Mesenchymal stem cell (in vitro differentiated cells and primary cell): ENCODE data around the gene MYG1.
A peak's percentile ranks its signal among the peaks of the same experiment; 100 is the strongest.

Experiments
- DNase-seq: peaks from one replicate; pipeline ENCODE4 v3.0.0-alpha.2; 2013
- H2AFZ ChIP-seq: one replicate; pipeline ENCODE4 v1.6.1; 2013; ENCODE audit warnings: low read depth, mild to moderate bottlenecking, control low read depth, inconsistent platforms, low read length, moderate library complexity
- H2AK5ac ChIP-seq: 2 replicates; pipeline ENCODE4 v1.6.1; 2013; ENCODE audit warnings: low read length, moderate library complexity, mild to moderate bottlenecking, inconsistent platforms; ENCODE audit not compliant: severe bottlenecking
- H2BK120ac ChIP-seq: one replicate; pipeline ENCODE4 v1.6.1; 2013; ENCODE audit warnings: low read depth, mild to moderate bottlenecking, inconsistent platforms, low read length, moderate library complexity
- H2BK12ac ChIP-seq, 2 experiments: one replicate each; pipeline ENCODE4 v1.6.1; 2013; ENCODE audit warnings: inconsistent platforms in 2 of 2, low read length in 2 of 2, mild to moderate bottlenecking in 2 of 2, moderate library complexity in 2 of 2, control low read depth in 1 of 2
- H2BK15ac ChIP-seq: one replicate; pipeline ENCODE4 v1.6.1; 2013; ENCODE audit warnings: mild to moderate bottlenecking, low read depth, inconsistent platforms; ENCODE audit not compliant: poor library complexity, severe bottlenecking
- H2BK5ac ChIP-seq: 2 replicates; pipeline ENCODE4 v1.6.1; 2013; ENCODE audit warnings: low read depth, mild to moderate bottlenecking, low read length, control low read depth, inconsistent platforms; ENCODE audit not compliant: poor library complexity, severe bottlenecking
- H3K14ac ChIP-seq, 2 experiments: one replicate each; pipeline ENCODE4 v1.6.1; 2013; ENCODE audit warnings: inconsistent platforms in 2 of 2, low read length in 2 of 2, control low read depth in 1 of 2, mild to moderate bottlenecking in 1 of 2, moderate library complexity in 1 of 2
- H3K18ac ChIP-seq, 2 experiments: one replicate each; pipeline ENCODE4 v1.6.1; 2013; ENCODE audit warnings: inconsistent platforms in 2 of 2, low read length in 2 of 2, control low read depth in 1 of 2, low read depth in 1 of 2, mild to moderate bottlenecking in 1 of 2
- H3K23ac ChIP-seq, 2 experiments: one replicate each; pipeline ENCODE4 v1.6.1; 2013; ENCODE audit warnings: inconsistent platforms in 2 of 2, low read length in 2 of 2, mild to moderate bottlenecking in 2 of 2, moderate library complexity in 2 of 2, control low read depth in 1 of 2
- H3K27ac ChIP-seq: 2 replicates; pipeline ENCODE4 v1.5.1; 2013; ENCODE audit warnings: mild to moderate bottlenecking, moderate library complexity, low read length, control low read depth, inconsistent platforms; ENCODE audit not compliant: poor library complexity, severe bottlenecking
- H3K27me3 ChIP-seq, 2 experiments: 2 replicates each; pipeline versions ENCODE4 v1.6.1 to v1.7.0; 2013; ENCODE audit warnings: low read length in 2 of 2, mild to moderate bottlenecking in 2 of 2, moderate library complexity in 2 of 2, control low read depth in 1 of 2, inconsistent platforms in 1 of 2; ENCODE audit not compliant: control insufficient read depth in 1 of 2, insufficient read depth in 1 of 2
- H3K36me3 ChIP-seq, 2 experiments: 2 replicates each; pipeline versions ENCODE4 v1.6.1 to v1.7.0; 2013; ENCODE audit warnings: low read length in 2 of 2, control low read depth in 1 of 2, inconsistent platforms in 1 of 2, low read depth in 1 of 2, mild to moderate bottlenecking in 1 of 2; ENCODE audit not compliant: insufficient read depth in 2 of 2, control insufficient read depth in 1 of 2
- H3K4ac ChIP-seq, 2 experiments: one replicate each; pipeline ENCODE4 v1.6.1; 2013; ENCODE audit warnings: inconsistent platforms in 2 of 2, low read length in 2 of 2, mild to moderate bottlenecking in 2 of 2, moderate library complexity in 2 of 2, control low read depth in 1 of 2, low read depth in 1 of 2
- H3K4me1 ChIP-seq: 2 replicates; pipeline ENCODE4 v1.6.1; 2013; ENCODE audit warnings: low read depth, low read length, control low read depth; ENCODE audit not compliant: control insufficient read depth, insufficient read depth
- H3K4me2 ChIP-seq: 2 replicates; pipeline ENCODE4 v1.6.1; 2013; ENCODE audit warnings: low read length, mild to moderate bottlenecking, inconsistent platforms; ENCODE audit not compliant: poor library complexity, severe bottlenecking
- H3K4me3 ChIP-seq, 2 experiments: 2 replicates each; pipeline versions ENCODE4 v1.5.1 to v1.7.0; 2013; ENCODE audit warnings: low read length in 2 of 2, mild to moderate bottlenecking in 2 of 2, control low read depth in 1 of 2, low read depth in 1 of 2; ENCODE audit not compliant: insufficient read depth in 1 of 2
- H3K79me1 ChIP-seq: replicated peaks from 2 replicates; pipeline ENCODE4 v1.6.1; 2013; ENCODE audit warnings: mild to moderate bottlenecking, control low read depth, low read length, inconsistent platforms; ENCODE audit not compliant: poor library complexity, severe bottlenecking
- H3K9ac ChIP-seq: 2 replicates; pipeline ENCODE4 v1.7.0; 2013; ENCODE audit warnings: mild to moderate bottlenecking, low read length, moderate library complexity
- H3K9me3 ChIP-seq: 2 replicates; pipeline ENCODE4 v1.7.0; 2013; ENCODE audit warnings: mild to moderate bottlenecking, low read length; ENCODE audit not compliant: control insufficient read depth
- H4K8ac ChIP-seq: one replicate; pipeline ENCODE4 v1.6.1; 2013; ENCODE audit warnings: inconsistent platforms, mild to moderate bottlenecking, low read length, moderate library complexity
- H4K91ac ChIP-seq: one replicate; pipeline ENCODE4 v1.6.1; 2013; ENCODE audit warnings: mild to moderate bottlenecking, low read length, inconsistent platforms
- WGBS: methylation state at CpG from one replicate; pipeline ENCODE4 v1.1.7; 2013; ENCODE audit warnings: mixed read lengths; 5-methylcytosine and 5-hydroxymethylcytosine counted together

Gene MYG1

GRCh38 chr12:53279283-53279869, 20.1 kb upstream of the MYG1 start:
- 92% methylated on average over 3 of the region's 3 CpGs for WGBS
- no peak overlapping the region for H2BK15ac ChIP-seq
- no peak overlapping the region for H2BK5ac ChIP-seq

GRCh38 chr12:53279888-53280498, 19.5 kb upstream of the MYG1 start:
- Histone ChIP-seq H3K4me3 (no peak overlapping the region), H2AFZ (no peak overlapping the region), H3K23ac (no peak overlapping the region), H2BK12ac (no peak overlapping the region), H4K8ac (no peak overlapping the region), H3K36me3 (peaks cover 27 to 31% of the 10 kb centered on the region in 2 experiments), H3K4ac (no peak overlapping the region), H2BK5ac (no peak overlapping the region), H3K27ac (no peak overlapping the region), H4K91ac (no peak overlapping the region), H2BK120ac (no peak overlapping the region), H2AK5ac (no peak overlapping the region), H3K79me1 (peaks cover 2% of the 10 kb centered on the region), H3K14ac (no peak overlapping the region), H3K27me3 (no peaks in the 10 kb centered on the region), H3K4me1 (no peaks in the 10 kb centered on the region), H2BK15ac (no peak overlapping the region), H3K9ac (no peak overlapping the region), H3K9me3 (no peaks in the 10 kb centered on the region), H3K4me2 (no peak overlapping the region), H3K18ac (no peak overlapping the region)
- 96% methylated on average over 9 of the region's 9 CpGs for WGBS
- DNase-seq: no peak

More at GRCh38 chr12:53279283-53279869, 20.1 kb upstream of the MYG1 start:
- Histone ChIP-seq H3K36me3 (peaks cover 27 to 29% of the 10 kb centered on the region in 2 experiments), H3K23ac (no peak overlapping the region), H3K4ac (no peak overlapping the region), H3K9me3 (no peaks in the 10 kb centered on the region), H2BK120ac (no peak overlapping the region), H3K4me2 (no peak overlapping the region), H3K4me1 (no peaks in the 10 kb centered on the region), H4K8ac (no peak overlapping the region), H2AFZ (no peak overlapping the region), H3K9ac (no peak overlapping the region), H4K91ac (no peak overlapping the region), H2AK5ac (no peak overlapping the region), H3K27me3 (no peaks in the 10 kb centered on the region), H3K27ac (no peak overlapping the region), H2BK12ac (no peak overlapping the region), H3K18ac (no peak overlapping the region), H3K79me1 (peaks cover 5% of the 10 kb centered on the region), H3K14ac (no peak overlapping the region), H3K4me3 (no peak overlapping the region)
- no peak for DNase-seq

GRCh38 chr12:53286448-53286847, 13.0 kb upstream of the MYG1 start:
- H2BK5ac ChIP-seq: no peak overlapping the region
- no peak overlapping the region for H3K9ac ChIP-seq
- H3K4ac ChIP-seq: no peak overlapping the region
- no peak overlapping the region for H3K27ac ChIP-seq
- H3K36me3 ChIP-seq: peaks cover 29% of the 10 kb centered on the region in 2 experiments
- no peak for DNase-seq
- no peak overlapping the region for H2BK15ac ChIP-seq
- H3K18ac ChIP-seq: no peak overlapping the region
- no peak overlapping the region for H2AFZ ChIP-seq
- no peak overlapping the region for H2AK5ac ChIP-seq
- no peaks in the 10 kb centered on the region for H3K27me3 ChIP-seq
- H4K91ac ChIP-seq: no peak overlapping the region
- no peak overlapping the region for H4K8ac ChIP-seq
- 93% methylated on average over 9 of the region's 9 CpGs for WGBS
- peaks cover 6% of the 10 kb centered on the region for H3K4me1 ChIP-seq
- H3K23ac ChIP-seq: no peak overlapping the region
- H2BK120ac ChIP-seq: no peak overlapping the region
- H2BK12ac ChIP-seq: no peak overlapping the region
- peaks cover 3% of the 10 kb centered on the region for H3K79me1 ChIP-seq
- no peak overlapping the region for H3K4me3 ChIP-seq
- no peaks in the 10 kb centered on the region for H3K9me3 ChIP-seq
- H3K4me2 ChIP-seq: no peak overlapping the region
- no peak overlapping the region for H3K14ac ChIP-seq

- no peaks in the 10 kb centered on the region for H3K9me3 ChIP-seq
- no peak overlapping the region for H3K23ac ChIP-seq
- no peak overlapping the region for H3K14ac ChIP-seq
- no peak overlapping the region for H3K4me2 ChIP-seq
- peaks cover 3% of the 10 kb centered on the region for H3K79me1 ChIP-seq
- peaks cover 26 to 31% of the 10 kb centered on the region in 2 experiments for H3K36me3 ChIP-seq
- peak; percentile 73 for DNase-seq
- no peak overlapping the region for H2AK5ac ChIP-seq
- no peak overlapping the region for H2AFZ ChIP-seq
- H3K4me1 ChIP-seq: peaks cover 6% of the 10 kb centered on the region
- WGBS: 85% methylated on average over 10 of the region's 11 CpGs
- no peak overlapping the region for H2BK12ac ChIP-seq
- no peak overlapping the region for H3K18ac ChIP-seq
- H4K8ac ChIP-seq: no peak overlapping the region
- no peak overlapping the region for H3K4me3 ChIP-seq
- peak overlapping the region; percentile 1 for H3K9ac ChIP-seq
- no peak overlapping the region for H2BK120ac ChIP-seq
- no peaks in the 10 kb centered on the region for H3K27me3 ChIP-seq
- H2BK5ac ChIP-seq: no peak overlapping the region
- H3K4ac ChIP-seq: no peak overlapping the region
- no peak overlapping the region for H2BK15ac ChIP-seq
- no peak overlapping the region for H4K91ac ChIP-seq
- no peak overlapping the region for H3K27ac ChIP-seq
These were observed 11.7 kb upstream of the MYG1 start for GRCh38 chr12:53287741-53288216.
